ENCODE measurements around the gene TGIF1. TPM values are rescaled to one million over a fixed set of nuclear protein-coding genes. Genes with fewer than 3 reads are reported as not detected.

TGIF1 gene
- total and polyA plus RNA-seq, 2 of the 4 experiments (the other 2 are of a cell fraction) = 62.1 to 118 TPM

DNA sequence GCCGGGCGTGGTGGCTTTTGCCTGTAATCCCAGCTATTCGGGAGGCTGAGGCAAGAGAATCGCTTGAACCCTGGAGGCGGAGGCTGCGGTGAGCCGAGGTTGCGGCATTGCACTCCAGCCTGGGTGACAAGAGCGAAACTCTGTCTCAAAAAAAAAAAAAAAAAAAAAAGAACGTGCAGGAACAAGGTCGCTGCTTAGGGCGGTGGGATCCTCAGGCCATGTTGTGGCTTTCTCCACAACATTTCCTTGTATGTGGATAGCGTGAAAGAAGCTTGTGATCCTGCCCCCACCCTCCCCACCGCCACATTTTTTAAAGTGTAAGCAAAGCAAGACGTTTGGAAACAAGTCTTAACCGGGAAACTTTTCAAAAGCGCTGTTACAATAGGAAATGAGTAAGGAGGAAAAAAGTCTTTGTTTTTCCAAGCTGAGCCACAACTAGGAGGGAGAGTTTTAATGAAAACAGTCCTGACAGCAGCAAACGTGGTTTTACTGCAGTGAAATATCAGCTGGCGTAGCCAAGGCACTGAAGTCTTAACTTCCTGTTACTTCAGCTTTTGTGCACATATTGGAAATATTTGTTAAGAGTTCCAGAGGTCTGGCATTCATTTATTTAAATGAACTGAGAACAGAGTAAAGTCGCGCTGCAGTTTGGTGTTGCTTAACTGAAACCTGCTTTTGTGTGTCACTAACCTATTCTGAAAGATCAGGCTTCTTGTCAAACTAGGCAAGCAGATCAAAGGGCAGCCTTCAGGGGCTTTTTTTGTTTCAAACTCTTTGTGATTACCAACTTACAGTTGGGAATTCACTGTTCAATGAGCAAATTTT lies 3.8 kb downstream of the TGIF1 start:
- no CpG with 5 or more reads among the region's 21 CpGs for WGBS, 2 experiments (ENCODE audit: extremely low coverage in 2 of 2, insufficient read length in 1 of 2)
- in situ Hi-C loops (cut with MboI; ENCODE audit: low sequenced_read_pairs) = loop anchor here (5.0 kb wide), 3 partner anchors 144 to 214 kb away; no protein-coding TSS in a partner anchor
- TF ChIP-seq SMC3 (IDR thresholded peaks at IDR 0.05; ENCODE audit: low read depth, low read length) = 0 out of 2 replicates have a peak, but pooled peaks have one; percentile 8
- TF ChIP-seq RAD21 (IDR thresholded peaks at IDR 0.05; ENCODE audit: low read length) = no peak
- TF ChIP-seq ELK1 (IDR thresholded peaks at IDR 0.05; ENCODE audit: borderline replicate concordance, low read depth, low read length) = no peak
- no peak for TF ChIP-seq CHD1 (IDR thresholded peaks at IDR 0.05; ENCODE audit: low read depth, low read length)
- peak; percentile 94 for TF ChIP-seq MAZ (IDR thresholded peaks at IDR 0.05; ENCODE audit: borderline replicate concordance, low read depth, low read length)
- peak; percentile 39; the same call in 1 of the 2 replicates for TF ChIP-seq CEBPB (IDR thresholded peaks at IDR 0.05; ENCODE audit: low read depth, low read length)
- peak; percentile 80 for TF ChIP-seq POLR2A (IDR thresholded peaks at IDR 0.05; ENCODE audit: low read depth, low read length)
- peak; percentile 69 for TF ChIP-seq BHLHE40 (IDR thresholded peaks at IDR 0.05; ENCODE audit: low read depth, low read length)
- TF ChIP-seq MXI1 (IDR thresholded peaks at IDR 0.05; ENCODE audit: borderline replicate concordance, low read depth, low read length) = peak; percentile 99
- peak; percentile 15 for TF ChIP-seq RCOR1 (IDR thresholded peaks at IDR 0.05; ENCODE audit: insufficient replicate concordance, low read length)
- peak; percentile 5; the same call in 1 of the 2 replicates for TF ChIP-seq MAFK (IDR thresholded peaks at IDR 0.05; ENCODE audit: low read depth, low read length)
- TF ChIP-seq RFX5 (IDR thresholded peaks at IDR 0.05; ENCODE audit: low read depth, low read length) = no peak
- peak; percentile 73; the same call in 1 of the 2 replicates for TF ChIP-seq FOS (IDR thresholded peaks at IDR 0.05; ENCODE audit: low read depth, low read length)
- TF ChIP-seq NFE2L2 (IDR thresholded peaks at IDR 0.05; ENCODE audit: low read depth, low read length) = peak; percentile 24; the same call in 1 of the 2 replicates
- no peak for TF ChIP-seq USF2 (IDR thresholded peaks at IDR 0.05; ENCODE audit: low read depth, low read length)

More for the DNA sequence above, 3.8 kb downstream of the TGIF1 start:
- Histone ChIP-seq H3K18ac (ENCODE audit: low read depth, low read length) (peak overlapping the region; percentile 84; the same call in 1 of the 2 replicates), H3K23ac (ENCODE audit: low read depth, low read length) (peak overlapping the region; percentile 95), H3K27me3 (ENCODE audit: control insufficient read depth, insufficient read depth, low read length) (no peaks in the 10 kb centered on the region), H2BK5ac (ENCODE audit: low read depth, low read length, poor library complexity, severe bottlenecking) (peak overlapping the region; percentile 93), H2BK20ac (ENCODE audit: low read depth, low read length) (no peak overlapping the region), H3K36me3 (ENCODE audit: control insufficient read depth, insufficient read depth, low read length) (peaks cover 18% of the 10 kb centered on the region), H4K91ac (ENCODE audit: insufficient read depth, low read depth, low read length) (peak overlapping the region; percentile 93), H2BK120ac (ENCODE audit: low read depth, low read length) (peak overlapping the region; percentile 89), H3K56ac (ENCODE audit: extremely low read depth, insufficient read depth, low read length) (peak overlapping the region; percentile 94; the same call in 1 of the 2 replicates), H3K4me2 (ENCODE audit: low read depth, low read length) (peak overlapping the region; percentile 93), H3K9ac (ENCODE audit: low read depth, low read length) (peak overlapping the region; percentile 98), H3K4ac (ENCODE audit: low read depth, low read length) (peak overlapping the region; percentile 95), H2AK5ac (ENCODE audit: low read depth, low read length) (no peak overlapping the region), H2BK15ac (ENCODE audit: low read depth, low read length) (no peak overlapping the region), H3K4me1 (ENCODE audit: control insufficient read depth, insufficient read depth, low read length) (peaks cover 12% of the 10 kb centered on the region), H3K4me3 (ENCODE audit: insufficient read depth, low read depth, low read length) (peak overlapping the region; percentile 85), H2AFZ (replicated peaks; ENCODE audit: low read length, poor library complexity) (no peak overlapping the region), H4K5ac (ENCODE audit: low read depth, low read length) (no peak overlapping the region; the same call in 1 of the 2 replicates), H4K8ac (ENCODE audit: low read depth in 2 of 2, low read length in 2 of 2) (peak overlapping the region; percentile 85 to 97), H3K79me1 (ENCODE audit: low read depth in 1 of 2, low read length in 2 of 2) (peaks cover 15 to 32% of the 10 kb centered on the region in 2 experiments), H3K9me1 (ENCODE audit: insufficient read depth, low read length) (peaks cover 10% of the 10 kb centered on the region), H3K9me3 (ENCODE audit: control insufficient read depth, insufficient read depth, low read length) (no peaks in the 10 kb centered on the region), H3K14ac (replicated peaks; ENCODE audit: low read depth, low read length) (peak overlapping the region; percentile 99), H2AK9ac (replicated peaks; ENCODE audit: low read depth, low read length, poor library complexity) (peak overlapping the region; percentile 70), H4K20me1 (ENCODE audit: insufficient read depth, low read length) (peaks cover 39% of the 10 kb centered on the region), H3K27ac (ENCODE audit: insufficient read depth, low read length) (peak overlapping the region; percentile 95)
- ATAC-seq (ENCODE audit: low read depth) (peak; percentile 25), DNase-seq (peak; percentile 98)
- ChIA-PET CTCF (interaction anchor here (0.6 to 3.7 kb wide), 13 partner anchors 11 to 212 kb away, joined by 3 to 33 read pairs (median 4); no protein-coding TSS in a partner anchor), POLR2A (ENCODE audit: unreplicated experiment) (interaction anchor here (0.5 to 3.4 kb wide), 10 partner anchors 11 to 379 kb away, joined by 3 to 22 read pairs (median 6); no protein-coding TSS in a partner anchor)
- no TSS peak for BruUV-seq (replicated peaks)
- dilution Hi-C loops (cut with HindIII; ENCODE audit: low sequenced_read_pairs, unreplicated experiment) = no loop called here
- intact Hi-C loops (cut with micrococcal nuclease) = loop anchor here (1.0 to 10.0 kb wide), 11 partner anchors 131 to 544 kb away; partner anchors contain the start of gene MYL12B

Data from IMR-90 (cell line).